ENCODE results near the gene PRELID3B. TPM values are rescaled to one million over a fixed set of nuclear protein-coding genes. Genes with fewer than 3 reads are reported as not detected.

Gene PRELID3B
- total and polyA plus RNA-seq, 10 of the 15 experiments (the other 5 are each of a cell fraction or from before 2014, with no cell fraction given), result 72.5 to 151 (median 124) TPM

- no TSS peak for BruUV-seq (replicated peaks)
- H3K9ac ChIP-seq (ENCODE audit: control insufficient read depth, insufficient read depth, low read length), result no peak overlapping the region
- ChIA-PET RAD21 (ENCODE audit: unreplicated experiment) (interaction anchor here (0.8 kb wide), 1 partner anchor 45 kb away, joined by 3 read pairs; no protein-coding TSS in a partner anchor), SMC1A (ENCODE audit: uncharacterized antibody, unreplicated experiment) (interaction anchor here (0.7 to 1.1 kb wide), 4 partner anchors 17 to 157 kb away, joined by 3 to 8 read pairs (median 3); no protein-coding TSS in a partner anchor), POLR2A (interaction anchor here (1.0 kb wide), 1 partner anchor 19 kb away, joined by 3 read pairs; no protein-coding TSS in a partner anchor), CTCF (interaction anchor here (1.6 kb wide), 1 partner anchor 16 kb away, joined by 3 read pairs; no protein-coding TSS in a partner anchor)
- no peak for DNase-seq (ENCODE audit: low read depth, low spot score)
- FAIRE-seq, result no peak
- H3K36me3 ChIP-seq (ENCODE audit: control insufficient read depth in 2 of 2, insufficient read depth in 2 of 2, low read length in 1 of 2), result peaks cover 13 to 30% of the 10 kb centered on the region in 2 experiments
- H3K4me1 ChIP-seq (ENCODE audit: control insufficient read depth, insufficient read depth, low read length), result no peaks in the 10 kb centered on the region; the same call in 1 of the 2 replicates
- no peak overlapping the region; the same call in 1 of the 2 replicates for H3K4me3 ChIP-seq
- H3K27ac ChIP-seq (ENCODE audit: control insufficient read depth, insufficient read depth), result no peak overlapping the region
- 93% methylated on average over 5 of the region's 5 CpGs for WGBS (ENCODE audit: insufficient coverage, insufficient replicate concordance, low lambda C conversion rate, missing lambda C conversion rate)
- ATAC-seq, result no peak
- no peaks in the 10 kb centered on the region for H3K9me3 ChIP-seq (replicated peaks; ENCODE audit: control insufficient read depth, insufficient read depth, low read length)
- H3K27me3 ChIP-seq (replicated peaks in 1 of 2; ENCODE audit: control insufficient read depth in 2 of 2, insufficient read depth in 2 of 2, low read length in 1 of 2), result no peaks in the 10 kb centered on the region
- H3K4me2 ChIP-seq (ENCODE audit: control insufficient read depth, insufficient read depth), result peak overlapping the region; percentile 13; the same call in 1 of the 2 replicates
- H4K20me1 ChIP-seq (ENCODE audit: control insufficient read depth, insufficient read depth), result no peaks in the 10 kb centered on the region
- intact Hi-C loops (cut with micrococcal nuclease; ENCODE audit: unreplicated experiment) (no loop called here), in situ Hi-C loops (cut with MboI) (no loop called here)
- H2AFZ ChIP-seq (ENCODE audit: control insufficient read depth, low read depth, low read length), result no peak overlapping the region
- no peak for TF ChIP-seq IKZF2 (IDR thresholded peaks at IDR 0.05)
- no peak for TF ChIP-seq LARP7 (IDR thresholded peaks at IDR 0.05)
- no peak for TF ChIP-seq SPI1 (IDR thresholded peaks at IDR 0.05; ENCODE audit: borderline replicate concordance, insufficient read depth, low read depth, low read length)
- TF ChIP-seq SUZ12 (IDR thresholded peaks at IDR 0.05; ENCODE audit: unreplicated experiment), result no peak
- no peak for TF ChIP-seq IKZF1 (conservative IDR thresholded peaks at IDR 0.05)
- TF ChIP-seq PBX3 (IDR thresholded peaks at IDR 0.05; ENCODE audit: insufficient replicate concordance, low read depth, low read length), result no peak
- peaks cover 54% of the 10 kb centered on the region for H3K79me2 ChIP-seq (ENCODE audit: control insufficient read depth, insufficient read depth, low read length)
Measured at GRCh38 chr20:59026904-59027740, 15.5 kb downstream of the PRELID3B start.
